Neutrophil (primary cell): ENCODE measurements around the gene PCDHA12.

ENCODE experiments used
- H3K27ac ChIP-seq: fragments of 200-600 bp; sonication (generic); 2 replicates; pipeline ENCODE4 v1.5.1; 2016; ENCODE audit warnings: mild to moderate bottlenecking, moderate library complexity
- H3K27me3 ChIP-seq: fragments of 200-600 bp; sonication (generic); 2 replicates; pipeline ENCODE4 v1.6.0; 2016; ENCODE audit warnings: mild to moderate bottlenecking
- H3K36me3 ChIP-seq: fragments of 200-600 bp; sonication (generic); 2 replicates; pipeline ENCODE4 v1.5.1; 2017
- H3K4me1 ChIP-seq, 2 experiments: fragments of 200-600 bp in 1 of 2; sonication (generic) in 1 of 2; 1 replicate in 1 of 2; 2 replicates in 1 of 2; pipeline versions ENCODE4 v1.5.1 to v1.6.1; 2013 to 2016; ENCODE audit warnings: low read depth in 1 of 2, low read length in 1 of 2, mild to moderate bottlenecking in 1 of 2, moderate library complexity in 1 of 2; ENCODE audit not compliant: control insufficient read depth in 1 of 2, insufficient read depth in 1 of 2
- H3K4me3 ChIP-seq, 2 experiments: fragments of 200-600 bp in 1 of 2; sonication (generic) in 1 of 2; 1 replicate in 1 of 2; 2 replicates in 1 of 2; pipeline ENCODE4 v1.5.1; 2013 to 2016; ENCODE audit warnings: low read depth in 1 of 2, low read length in 1 of 2, mild to moderate bottlenecking in 1 of 2, moderate library complexity in 1 of 2
- H3K9me3 ChIP-seq: fragments of 200-600 bp; sonication (generic); 2 replicates; pipeline ENCODE4 v1.5.1; 2016
- TF ChIP-seq, protein P1 (sequence below): fragments of 200-600 bp; sonication (generic); IDR thresholded peaks from 2 replicates; pipeline ENCODE4 v1.5.1; 2016; ENCODE audit warnings: antibody characterized with exemption

Gene PCDHA12

DNA sequence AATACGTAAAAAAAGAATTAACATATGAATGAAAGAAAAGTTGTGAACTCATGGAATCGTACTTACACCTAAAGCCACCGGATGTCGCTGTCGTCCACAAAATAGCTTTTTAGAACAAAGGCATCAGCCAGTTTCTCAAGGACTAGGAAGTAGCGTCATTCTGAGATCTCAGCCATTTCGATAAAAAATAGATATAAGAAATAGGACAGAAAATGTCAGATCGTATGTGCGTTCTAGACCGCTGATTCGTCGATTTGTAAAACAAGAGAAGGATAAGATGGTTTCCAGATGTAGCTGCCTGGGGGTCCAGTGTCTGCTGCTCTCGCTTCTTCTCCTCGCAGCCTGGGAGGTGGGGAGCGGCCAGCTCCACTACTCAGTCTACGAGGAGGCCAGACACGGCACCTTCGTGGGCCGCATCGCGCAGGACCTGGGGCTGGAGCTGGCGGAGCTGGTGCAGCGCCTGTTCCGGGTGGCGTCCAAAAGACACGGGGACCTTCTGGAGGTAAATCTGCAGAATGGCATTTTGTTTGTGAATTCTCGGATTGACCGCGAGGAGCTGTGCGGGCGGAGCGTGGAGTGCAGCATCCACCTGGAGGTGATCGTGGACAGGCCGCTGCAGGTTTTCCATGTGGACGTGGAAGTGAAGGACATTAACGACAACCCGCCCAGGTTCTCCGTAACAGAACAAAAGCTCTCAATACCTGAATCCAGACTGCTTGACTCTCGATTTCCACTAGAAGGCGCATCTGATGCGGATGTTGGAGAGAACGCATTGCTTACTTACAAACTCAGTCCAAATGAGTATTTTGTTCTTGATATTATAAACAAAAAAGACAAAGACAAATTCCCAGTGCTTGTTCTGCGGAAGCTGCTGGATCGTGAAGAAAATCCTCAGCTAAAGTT is 19.1 kb upstream of the PCDHA12 start, which contains the start of gene PCDHA10:
TSS of gene PCDHA10 (plus strand) at position 126 of the 903 bp plus-strand sequence. CDS start at position 278, 152 bp downstream.
- Histone ChIP-seq H3K9me3 (peaks cover 6% of the 10 kb centered on the region), H3K36me3 (no peaks in the 10 kb centered on the region), H3K27me3 (peaks cover 18% of the 10 kb centered on the region), H3K4me3 (no peak within 1 kb of the TSS), H3K27ac (no peak within 1 kb of the TSS), H3K4me1 (no peaks in the 10 kb centered on the region)
- TF ChIP-seq, protein P1, sequence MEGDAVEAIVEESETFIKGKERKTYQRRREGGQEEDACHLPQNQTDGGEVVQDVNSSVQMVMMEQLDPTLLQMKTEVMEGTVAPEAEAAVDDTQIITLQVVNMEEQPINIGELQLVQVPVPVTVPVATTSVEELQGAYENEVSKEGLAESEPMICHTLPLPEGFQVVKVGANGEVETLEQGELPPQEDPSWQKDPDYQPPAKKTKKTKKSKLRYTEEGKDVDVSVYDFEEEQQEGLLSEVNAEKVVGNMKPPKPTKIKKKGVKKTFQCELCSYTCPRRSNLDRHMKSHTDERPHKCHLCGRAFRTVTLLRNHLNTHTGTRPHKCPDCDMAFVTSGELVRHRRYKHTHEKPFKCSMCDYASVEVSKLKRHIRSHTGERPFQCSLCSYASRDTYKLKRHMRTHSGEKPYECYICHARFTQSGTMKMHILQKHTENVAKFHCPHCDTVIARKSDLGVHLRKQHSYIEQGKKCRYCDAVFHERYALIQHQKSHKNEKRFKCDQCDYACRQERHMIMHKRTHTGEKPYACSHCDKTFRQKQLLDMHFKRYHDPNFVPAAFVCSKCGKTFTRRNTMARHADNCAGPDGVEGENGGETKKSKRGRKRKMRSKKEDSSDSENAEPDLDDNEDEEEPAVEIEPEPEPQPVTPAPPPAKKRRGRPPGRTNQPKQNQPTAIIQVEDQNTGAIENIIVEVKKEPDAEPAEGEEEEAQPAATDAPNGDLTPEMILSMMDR: no peak

DNA sequence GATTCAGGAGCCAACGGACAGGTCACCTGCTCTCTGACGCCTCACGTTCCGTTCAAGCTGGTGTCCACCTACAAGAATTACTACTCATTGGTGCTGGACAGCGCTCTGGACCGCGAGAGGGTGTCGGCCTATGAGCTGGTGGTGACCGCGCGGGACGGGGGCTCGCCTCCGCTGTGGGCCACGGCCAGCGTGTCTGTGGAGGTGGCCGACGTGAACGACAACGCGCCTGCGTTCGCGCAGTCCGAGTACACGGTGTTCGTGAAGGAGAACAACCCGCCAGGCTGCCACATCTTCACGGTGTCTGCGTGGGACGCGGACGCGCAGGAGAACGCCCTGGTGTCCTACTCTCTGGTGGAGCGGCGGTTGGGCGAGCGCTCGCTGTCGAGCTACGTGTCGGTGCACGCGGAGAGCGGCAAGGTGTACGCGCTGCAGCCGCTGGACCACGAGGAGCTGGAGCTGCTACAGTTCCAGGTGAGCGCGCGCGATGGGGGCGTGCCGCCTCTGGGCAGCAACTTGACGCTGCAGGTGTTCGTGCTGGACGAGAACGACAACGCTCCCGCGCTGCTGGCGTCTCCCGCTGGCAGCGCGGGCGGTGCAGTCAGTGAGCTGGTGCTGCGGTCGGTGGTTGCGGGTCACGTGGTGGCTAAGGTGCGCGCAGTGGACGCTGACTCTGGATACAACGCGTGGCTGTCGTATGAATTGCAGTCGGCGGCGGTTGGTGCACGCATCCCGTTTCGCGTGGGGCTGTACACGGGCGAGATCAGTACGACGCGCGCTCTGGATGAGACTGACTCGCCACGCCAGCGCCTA is 17.7 kb upstream of the PCDHA12 start:
- Histone ChIP-seq H3K36me3 (no peaks in the 10 kb centered on the region), H3K9me3 (peaks cover 11% of the 10 kb centered on the region), H3K27me3 (peaks cover 18% of the 10 kb centered on the region), H3K4me3 (no peak overlapping the region), H3K4me1 (no peaks in the 10 kb centered on the region), H3K27ac (no peak overlapping the region)
- TF ChIP-seq, protein P1: no peak

DNA sequence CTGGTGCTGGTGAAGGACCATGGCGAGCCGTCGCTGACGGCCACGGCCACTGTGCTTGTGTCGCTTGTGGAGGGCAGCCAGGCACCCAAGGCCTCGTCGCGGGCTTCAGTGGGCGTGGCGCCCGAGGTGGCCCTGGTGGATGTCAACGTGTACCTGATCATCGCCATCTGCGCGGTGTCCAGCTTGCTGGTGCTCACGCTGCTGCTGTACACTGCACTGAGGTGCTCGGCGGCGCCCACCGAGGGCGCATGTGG is 17.2 kb upstream of the PCDHA12 start:
- Histone ChIP-seq H3K27ac (no peak overlapping the region), H3K9me3 (peaks cover 16% of the 10 kb centered on the region), H3K4me1 (no peaks in the 10 kb centered on the region), H3K4me3 (no peak overlapping the region), H3K27me3 (peaks cover 18% of the 10 kb centered on the region), H3K36me3 (no peaks in the 10 kb centered on the region)
- TF ChIP-seq, protein P1: no peak

DNA sequence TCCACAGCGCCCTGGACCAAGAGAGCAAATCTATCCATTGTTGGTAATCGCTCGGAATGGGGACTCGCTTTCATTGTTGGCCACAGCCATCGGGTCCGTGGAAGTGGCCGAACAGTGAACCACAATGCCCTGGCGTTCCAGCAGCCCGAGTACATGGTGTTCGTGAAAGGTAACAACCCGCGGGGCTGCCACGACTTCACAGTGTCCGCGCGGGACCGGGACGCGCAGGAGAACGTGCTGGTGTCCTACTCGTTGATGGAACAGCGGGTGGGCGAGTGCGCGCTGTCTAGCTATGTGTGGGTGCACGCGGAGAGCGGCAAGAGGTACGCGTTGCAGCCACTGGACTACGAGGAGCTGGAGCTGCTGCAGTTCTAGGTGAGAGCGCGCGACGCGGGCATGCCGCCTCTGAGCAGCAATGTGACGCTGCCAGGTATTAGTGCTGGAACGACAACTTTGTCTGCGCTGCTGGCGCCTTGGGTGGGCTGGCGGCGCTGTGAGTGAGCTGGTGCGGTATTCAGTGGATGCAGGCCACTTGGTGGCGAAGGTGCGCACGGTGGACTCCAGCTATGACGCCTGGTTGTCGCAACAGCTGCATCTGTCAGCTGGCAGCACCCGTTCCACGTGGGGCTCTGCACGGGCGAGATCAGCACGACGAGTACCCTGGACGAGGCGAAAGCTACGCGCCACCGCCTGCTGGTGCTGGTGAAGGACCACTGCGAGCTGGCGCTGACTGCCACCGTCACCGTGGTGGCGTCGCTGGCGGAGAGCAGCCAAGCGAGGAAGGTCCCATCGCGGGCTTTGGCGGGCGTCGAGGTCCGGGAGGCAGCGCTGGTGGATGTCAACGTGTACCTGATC is 12.4 kb upstream of the PCDHA12 start:
- Histone ChIP-seq H3K27ac (no peak overlapping the region), H3K9me3 (peaks cover 20% of the 10 kb centered on the region), H3K4me3 (no peak overlapping the region), H3K4me1 (no peaks in the 10 kb centered on the region), H3K27me3 (no peaks in the 10 kb centered on the region), H3K36me3 (no peaks in the 10 kb centered on the region)
- TF ChIP-seq, protein P1: no peak
